Sigmoid colon (tissue), 4 donors: Measurements from ENCODE around the gene KREMEN1.

Experiments
- CTCF ChIP-seq, 4 experiments: fragments of 450-650 bp in 3 of 4; fragments of 200-600 bp in 1 of 4; IDR thresholded peaks; one replicate each; pipeline ENCODE4 v1.5.1; 2016 to 2019; ENCODE audit warnings: antibody characterized with exemption in 4 of 4, mild to moderate bottlenecking in 3 of 4, moderate library complexity in 2 of 4
- EP300 ChIP-seq, 4 donors: sonication (generic); formaldehyde crosslinking; IDR thresholded peaks; one replicate each; pipeline ENCODE4 v1.6.1; 2017; ENCODE audit warnings: antibody characterized with exemption in 4 of 4

GRCh38 chr22:29197096-29197495 lies 124.3 kb downstream of the KREMEN1 start:
- TF ChIP-seq CTCF (IDR thresholded peaks at IDR 0.05) (no peak), EP300 (IDR thresholded peaks at IDR 0.05) (no peak)
